Measurements from ENCODE around the gene ATP6V0E2. TPM values are rescaled to one million over a fixed set of nuclear protein-coding genes. Genes with fewer than 3 reads are reported as not detected.
A peak's percentile ranks its signal among the peaks of the same experiment; 100 is the strongest.

Gene ATP6V0E2
- total and polyA plus RNA-seq, 5 donors from 2014 or later: 45.9 to 183 (median 162) TPM

DNA sequence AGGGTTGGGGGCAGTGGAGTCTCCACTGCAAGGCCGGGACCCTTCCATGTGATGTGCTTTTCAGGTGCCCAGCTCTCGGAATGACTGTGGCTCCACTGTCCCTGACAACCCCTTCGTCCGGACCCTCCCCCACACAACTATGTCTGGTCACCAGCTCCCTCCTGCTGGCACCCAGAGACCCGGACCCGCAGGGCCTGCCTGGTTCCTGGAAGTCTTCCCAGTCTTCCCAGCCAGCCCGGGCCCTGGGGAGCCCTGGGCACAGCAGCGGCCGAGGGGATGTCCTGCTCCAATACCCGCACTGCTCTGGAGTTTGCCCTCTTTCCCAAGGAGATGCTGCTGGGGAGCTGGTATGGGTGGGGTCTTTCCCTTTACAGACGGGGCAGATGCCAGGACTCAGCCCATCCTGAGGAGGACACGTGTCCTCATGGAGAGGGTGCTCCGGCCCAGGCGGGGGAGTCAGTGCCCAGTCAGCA is 5.5 kb downstream of the ATP6V0E2 start:
- no peaks in the 10 kb centered on the region for H3K27me3 ChIP-seq (ENCODE audit: control insufficient read depth, insufficient read depth, low read length)
- H3K4me3 ChIP-seq (ENCODE audit: low read depth, low read length): no peak overlapping the region
- Mint-ChIP-seq H3K27me3 (no peaks in the 10 kb centered on the region), H3K36me3 (peaks cover 30% of the 10 kb centered on the region), H3K9me3 (peaks cover 0 to 3% (median 0%) of the 10 kb centered on the region in 7 donors), H3K27ac (no peak overlapping the region), H3K4me3 (peak overlapping the region in 1 of 4 donors; percentile 32), H3K4me1 (peaks cover 0 to 57% (median 36%) of the 10 kb centered on the region in 4 donors)
- peaks cover 23% of the 10 kb centered on the region for H3K4me1 ChIP-seq (ENCODE audit: control insufficient read depth, insufficient read depth, low read length, poor library complexity, severe bottlenecking)
- no peak overlapping the region for H3K27ac ChIP-seq (ENCODE audit: insufficient read depth, low read length, poor library complexity, severe bottlenecking)
- peaks cover 25% of the 10 kb centered on the region for H3K36me3 ChIP-seq (ENCODE audit: control insufficient read depth, insufficient read depth, low read length)
- ATAC-seq (ENCODE audit: low read depth in 2 of 2) (no peak), DNase-seq (no peak)
- H3K9me3 ChIP-seq (ENCODE audit: control insufficient read depth in 2 of 2, low read length in 2 of 2): no peaks in the 10 kb centered on the region

- peak overlapping the region in 1 of 4 donors; percentile 32 for H3K4me3 Mint-ChIP-seq
- DNase-seq: no peak
- H3K36me3 ChIP-seq (ENCODE audit: control insufficient read depth, insufficient read depth, low read length): peaks cover 25% of the 10 kb centered on the region
- H3K9me3 ChIP-seq (ENCODE audit: control insufficient read depth in 2 of 2, low read length in 2 of 2): no peaks in the 10 kb centered on the region
- peaks cover 30% of the 10 kb centered on the region for H3K36me3 Mint-ChIP-seq
- peaks cover 0 to 50% (median 32%) of the 10 kb centered on the region in 4 donors for H3K4me1 Mint-ChIP-seq
- no peaks in the 10 kb centered on the region for H3K27me3 Mint-ChIP-seq
- H3K9me3 Mint-ChIP-seq: peaks cover 0 to 2% (median 0%) of the 10 kb centered on the region in 7 donors
- H3K27ac ChIP-seq (ENCODE audit: insufficient read depth, low read length, poor library complexity, severe bottlenecking): no peak overlapping the region
- H3K27ac Mint-ChIP-seq: no peak overlapping the region
- H3K4me3 ChIP-seq (ENCODE audit: low read depth, low read length): no peak overlapping the region
- no peak for ATAC-seq (ENCODE audit: low read depth in 2 of 2)
- H3K4me1 ChIP-seq (ENCODE audit: control insufficient read depth, insufficient read depth, low read length, poor library complexity, severe bottlenecking): peaks cover 16% of the 10 kb centered on the region
- no peaks in the 10 kb centered on the region for H3K27me3 ChIP-seq (ENCODE audit: control insufficient read depth, insufficient read depth, low read length)
Measured at GRCh38 chr7:149879766-149880637, 6.2 kb downstream of the ATP6V0E2 start.

DNA sequence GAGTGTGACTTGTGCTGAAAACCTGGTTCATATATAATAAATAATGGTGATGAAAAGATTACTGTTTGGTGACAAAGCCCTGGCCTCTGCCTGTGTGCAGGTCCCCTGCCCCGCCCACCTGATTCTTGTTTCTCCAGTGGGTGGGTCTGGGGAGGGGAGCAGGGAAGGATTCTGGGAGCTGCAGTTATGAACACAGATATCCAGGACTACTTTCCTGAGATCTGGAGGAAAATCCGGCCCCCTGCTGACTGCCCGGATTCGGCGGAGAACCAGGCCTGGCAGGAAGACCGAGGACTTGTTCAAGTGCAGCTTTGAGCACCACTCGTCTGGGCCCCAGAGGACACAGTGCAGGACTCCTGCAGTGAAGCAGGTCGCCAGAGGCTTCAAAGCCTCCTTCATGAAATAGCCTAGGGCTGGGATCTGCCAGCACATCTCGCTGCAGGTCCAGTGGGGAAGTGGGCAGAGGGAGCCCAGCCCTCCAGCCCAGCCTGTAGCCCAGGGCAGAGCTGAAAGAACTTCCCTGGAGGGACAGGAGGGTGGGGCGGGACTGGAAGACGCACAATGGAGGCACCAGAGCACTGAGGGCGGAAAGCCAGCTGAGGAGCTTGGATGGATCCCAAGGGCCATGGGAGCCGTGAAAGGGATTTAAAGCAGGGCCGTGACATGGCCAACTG is 7.0 kb downstream of the ATP6V0E2 start:
- Mint-ChIP-seq H3K27ac (no peak overlapping the region), H3K36me3 (peaks cover 30% of the 10 kb centered on the region), H3K4me3 (no peak overlapping the region), H3K27me3 (no peaks in the 10 kb centered on the region), H3K4me1 (peaks cover 0 to 42% (median 25%) of the 10 kb centered on the region in 4 donors), H3K9me3 (no peaks in the 10 kb centered on the region)
- H3K9me3 ChIP-seq (ENCODE audit: control insufficient read depth in 2 of 2, low read length in 2 of 2): no peaks in the 10 kb centered on the region
- peaks cover 9% of the 10 kb centered on the region for H3K4me1 ChIP-seq (ENCODE audit: control insufficient read depth, insufficient read depth, low read length, poor library complexity, severe bottlenecking)
- no peak overlapping the region for H3K27ac ChIP-seq (ENCODE audit: insufficient read depth, low read length, poor library complexity, severe bottlenecking)
- H3K4me3 ChIP-seq (ENCODE audit: low read depth, low read length): no peak overlapping the region
- no peaks in the 10 kb centered on the region for H3K27me3 ChIP-seq (ENCODE audit: control insufficient read depth, insufficient read depth, low read length)
- DNase-seq (no peak), ATAC-seq (ENCODE audit: low read depth in 2 of 2) (no peak)
- H3K36me3 ChIP-seq (ENCODE audit: control insufficient read depth, insufficient read depth, low read length): peaks cover 27% of the 10 kb centered on the region

GRCh38 chr7:149881328-149882247 is 7.8 kb downstream of the ATP6V0E2 start:
- ATAC-seq (ENCODE audit: low read depth in 2 of 2) (no peak), DNase-seq (no peak)
- H3K4me3 Mint-ChIP-seq: peak overlapping the region in 1 of 4 donors; percentile 47

DNA sequence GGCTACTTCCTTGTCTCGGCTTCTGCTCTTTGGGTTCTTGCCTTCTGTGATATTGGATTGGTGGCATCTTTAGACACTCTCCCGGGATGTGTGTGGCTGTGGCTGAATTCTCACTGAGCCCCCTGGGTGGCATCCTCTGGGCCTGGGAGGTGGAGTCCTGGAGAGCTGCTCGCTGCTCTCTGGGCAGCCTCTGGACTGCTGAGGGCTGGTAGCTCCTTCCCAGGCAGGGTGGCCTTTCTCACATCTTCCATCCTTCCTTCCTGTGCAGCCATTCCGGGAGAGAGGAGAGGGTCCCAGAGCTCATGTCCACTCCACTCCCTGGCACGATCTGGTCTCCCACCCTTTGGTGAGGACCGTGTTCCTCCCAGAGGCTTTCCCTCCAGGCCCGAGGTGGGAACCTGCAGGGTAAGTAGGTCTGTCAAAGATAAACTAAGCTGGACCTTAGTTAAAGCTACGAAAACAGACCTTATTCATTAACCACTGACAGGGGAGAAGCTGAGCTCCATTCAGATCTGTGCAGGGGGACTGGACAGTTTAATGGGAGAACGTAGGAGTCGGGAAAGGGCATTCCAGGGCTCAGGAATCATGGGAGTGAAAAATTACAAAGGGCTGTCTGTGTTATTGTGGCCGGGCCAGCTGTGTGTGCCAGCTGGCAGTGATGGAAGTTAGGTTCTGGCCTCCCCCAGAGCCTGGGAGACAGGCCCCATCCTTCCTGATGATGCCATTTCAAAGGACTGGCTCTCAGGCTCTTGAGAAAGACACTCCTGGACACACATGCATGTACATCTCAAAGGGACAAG is 8.7 kb downstream of the ATP6V0E2 start:
- DNase-seq (no peak), ATAC-seq (ENCODE audit: low read depth in 2 of 2) (no peak)
- Histone ChIP-seq H3K4me1 (ENCODE audit: control insufficient read depth, insufficient read depth, low read length, poor library complexity, severe bottlenecking) (peaks cover 4% of the 10 kb centered on the region), H3K36me3 (ENCODE audit: control insufficient read depth, insufficient read depth, low read length) (peaks cover 23% of the 10 kb centered on the region), H3K27me3 (ENCODE audit: control insufficient read depth, insufficient read depth, low read length) (no peaks in the 10 kb centered on the region), H3K4me3 (ENCODE audit: low read depth, low read length) (no peak overlapping the region), H3K27ac (ENCODE audit: insufficient read depth, low read length, poor library complexity, severe bottlenecking) (no peak overlapping the region), H3K9me3 (ENCODE audit: control insufficient read depth in 2 of 2, low read length in 2 of 2) (no peaks in the 10 kb centered on the region)
- no peaks in the 10 kb centered on the region for H3K27me3 Mint-ChIP-seq
- peaks cover 0 to 27% (median 16%) of the 10 kb centered on the region in 4 donors for H3K4me1 Mint-ChIP-seq
- peak overlapping the region; percentile 26 to 33 (median 32) for H3K27ac Mint-ChIP-seq
- no peaks in the 10 kb centered on the region for H3K9me3 Mint-ChIP-seq
- peaks cover 38% of the 10 kb centered on the region for H3K36me3 Mint-ChIP-seq
- H3K4me3 Mint-ChIP-seq: no peak overlapping the region

More at GRCh38 chr7:149881328-149882247, 7.8 kb downstream of the ATP6V0E2 start:
- H3K9me3 ChIP-seq (ENCODE audit: control insufficient read depth in 2 of 2, low read length in 2 of 2): no peaks in the 10 kb centered on the region
- Mint-ChIP-seq H3K27ac (peak overlapping the region in 1 of 3 donors; percentile 76), H3K27me3 (no peaks in the 10 kb centered on the region), H3K9me3 (no peaks in the 10 kb centered on the region), H3K4me1 (peaks cover 0 to 34% (median 20%) of the 10 kb centered on the region in 4 donors), H3K36me3 (peaks cover 34% of the 10 kb centered on the region)
- H3K36me3 ChIP-seq (ENCODE audit: control insufficient read depth, insufficient read depth, low read length): peaks cover 23% of the 10 kb centered on the region
- H3K27me3 ChIP-seq (ENCODE audit: control insufficient read depth, insufficient read depth, low read length): no peaks in the 10 kb centered on the region
- no peak overlapping the region for H3K27ac ChIP-seq (ENCODE audit: insufficient read depth, low read length, poor library complexity, severe bottlenecking)
- H3K4me3 ChIP-seq (ENCODE audit: low read depth, low read length): no peak overlapping the region
- H3K4me1 ChIP-seq (ENCODE audit: control insufficient read depth, insufficient read depth, low read length, poor library complexity, severe bottlenecking): peaks cover 7% of the 10 kb centered on the region

DNA sequence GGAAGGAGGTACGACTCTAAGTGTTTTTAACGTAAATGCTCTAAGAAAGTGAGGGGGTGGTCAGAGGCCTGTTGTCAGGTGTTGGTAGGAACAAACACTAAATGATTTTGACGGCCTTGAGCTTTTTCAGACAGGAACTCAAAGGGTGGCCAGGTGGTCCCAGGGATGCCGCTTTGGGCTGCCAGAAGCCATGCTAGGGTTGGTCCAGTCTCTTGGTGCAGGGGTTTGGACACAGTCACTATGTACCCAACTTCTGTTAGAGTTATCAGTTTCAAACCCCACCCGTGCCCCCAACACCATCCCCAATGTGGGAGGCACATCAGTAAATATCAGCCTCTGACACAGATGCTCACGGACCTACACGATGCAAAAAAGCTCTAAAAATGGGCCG is 9.3 kb downstream of the ATP6V0E2 start:
- no peaks in the 10 kb centered on the region for H3K9me3 ChIP-seq (ENCODE audit: control insufficient read depth in 2 of 2, low read length in 2 of 2)
- H3K36me3 ChIP-seq (ENCODE audit: control insufficient read depth, insufficient read depth, low read length): peaks cover 19% of the 10 kb centered on the region
- no peaks in the 10 kb centered on the region for H3K27me3 ChIP-seq (ENCODE audit: control insufficient read depth, insufficient read depth, low read length)
- Mint-ChIP-seq H3K27ac (peak overlapping the region in 2 of 3 donors; percentile 32 to 33), H3K4me1 (peaks cover 0 to 21% (median 13%) of the 10 kb centered on the region in 4 donors), H3K4me3 (peak overlapping the region in 1 of 4 donors; percentile 28), H3K36me3 (peaks cover 35% of the 10 kb centered on the region), H3K27me3 (no peaks in the 10 kb centered on the region), H3K9me3 (no peaks in the 10 kb centered on the region)
- H3K4me3 ChIP-seq (ENCODE audit: low read depth, low read length): no peak overlapping the region
- DNase-seq (no peak), ATAC-seq (ENCODE audit: low read depth in 2 of 2) (no peak)
- H3K4me1 ChIP-seq (ENCODE audit: control insufficient read depth, insufficient read depth, low read length, poor library complexity, severe bottlenecking): no peaks in the 10 kb centered on the region
- H3K27ac ChIP-seq (ENCODE audit: insufficient read depth, low read length, poor library complexity, severe bottlenecking): no peak overlapping the region
